Activated T-helper 1 cell treated with anti-CD3 and anti-CD28 coated beads, Interleukin-2, amount 50 U/mL, for 16 hours (primary cell): ENCODE data around the gene COL4A2.
"Not testable (repeated sequence)": the region's sequence is repeated elsewhere in the genome, so short reads cannot be mapped to it uniquely, and the experiment has no call there.

Experiments used
- DNase-seq, 2 donors: peaks; one replicate each; pipeline ENCODE4 v3.0.0-alpha.2; 2020; ENCODE audit warnings: low read depth in 1 of 2, low spot score in 1 of 2

Gene COL4A2

GRCh38 chr13:110320645-110321044, 13.6 kb downstream of the COL4A2 start:
- DNase-seq = no peak

DNA sequence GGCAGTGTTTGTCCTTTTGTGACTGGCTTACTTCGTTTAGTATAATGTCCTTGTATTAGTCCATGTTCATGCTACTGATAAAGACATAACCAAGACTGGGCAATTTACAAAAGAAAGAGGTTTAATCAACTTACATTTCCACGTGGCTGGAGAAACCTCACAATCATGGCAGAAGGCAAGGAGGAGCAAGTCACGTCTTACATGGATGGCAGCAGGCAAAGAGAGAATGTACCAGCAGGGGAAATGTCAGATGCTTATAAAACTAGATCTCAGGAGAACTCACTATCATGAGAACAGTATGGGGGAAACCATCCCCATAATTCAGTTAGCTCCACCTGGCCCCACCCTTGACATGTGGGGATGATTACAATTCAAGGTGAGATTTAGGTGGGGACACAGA, 14.5 kb downstream of the COL4A2 start:
- DNase-seq = not testable (repeated sequence)

DNA sequence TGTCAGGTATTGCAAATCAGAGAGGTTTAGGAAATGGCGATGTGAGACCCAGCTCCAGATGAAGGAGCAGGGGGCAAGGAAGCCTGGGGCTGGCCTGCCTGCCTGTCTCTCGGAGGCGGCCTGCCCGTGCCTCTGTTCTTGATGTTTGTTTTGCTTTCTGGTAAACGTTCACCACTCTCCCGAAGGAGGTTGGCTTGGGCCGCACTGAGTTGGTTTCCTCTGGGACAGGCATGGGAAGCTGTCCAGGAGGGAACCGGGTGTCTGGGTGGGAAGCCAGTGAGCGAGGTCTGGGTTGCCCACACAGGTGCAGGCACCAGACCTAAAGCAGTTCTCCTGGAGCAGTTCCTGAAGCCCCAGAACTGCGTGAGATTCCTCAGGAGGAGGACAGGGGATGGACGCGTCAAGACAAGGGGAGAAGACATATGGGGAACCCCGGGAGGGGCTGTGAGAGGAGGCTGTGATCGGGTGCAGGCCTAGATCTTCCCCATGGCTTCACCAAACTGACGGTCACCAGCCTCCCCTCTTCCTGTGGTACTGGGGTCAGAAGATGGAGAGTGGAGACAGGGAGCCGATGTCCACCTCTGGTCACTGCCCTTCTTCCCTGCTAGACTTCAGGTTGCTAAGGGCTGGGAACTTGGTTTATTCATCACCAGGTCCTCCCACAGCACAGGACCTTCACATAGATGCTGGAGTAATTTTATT, 15.2 kb downstream of the COL4A2 start:
- no peak for DNase-seq

DNA sequence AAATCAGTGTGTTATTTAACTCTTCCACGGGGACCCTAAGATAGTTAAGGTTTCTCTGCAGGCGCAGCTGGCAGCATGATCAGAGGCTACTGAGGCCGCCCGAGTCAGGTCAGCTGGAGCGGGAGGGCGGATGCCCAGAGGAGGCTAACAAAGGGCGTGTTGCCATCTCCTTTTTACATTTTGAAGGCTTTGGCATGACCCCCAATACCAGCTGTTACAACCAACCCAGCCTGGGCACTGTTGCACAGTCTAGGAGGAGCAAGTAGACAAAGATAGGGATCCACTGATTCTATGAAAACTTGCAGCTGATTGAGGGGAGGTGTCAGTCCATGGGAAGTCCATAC, 15.7 kb downstream of the COL4A2 start:
- no peak for DNase-seq

DNA sequence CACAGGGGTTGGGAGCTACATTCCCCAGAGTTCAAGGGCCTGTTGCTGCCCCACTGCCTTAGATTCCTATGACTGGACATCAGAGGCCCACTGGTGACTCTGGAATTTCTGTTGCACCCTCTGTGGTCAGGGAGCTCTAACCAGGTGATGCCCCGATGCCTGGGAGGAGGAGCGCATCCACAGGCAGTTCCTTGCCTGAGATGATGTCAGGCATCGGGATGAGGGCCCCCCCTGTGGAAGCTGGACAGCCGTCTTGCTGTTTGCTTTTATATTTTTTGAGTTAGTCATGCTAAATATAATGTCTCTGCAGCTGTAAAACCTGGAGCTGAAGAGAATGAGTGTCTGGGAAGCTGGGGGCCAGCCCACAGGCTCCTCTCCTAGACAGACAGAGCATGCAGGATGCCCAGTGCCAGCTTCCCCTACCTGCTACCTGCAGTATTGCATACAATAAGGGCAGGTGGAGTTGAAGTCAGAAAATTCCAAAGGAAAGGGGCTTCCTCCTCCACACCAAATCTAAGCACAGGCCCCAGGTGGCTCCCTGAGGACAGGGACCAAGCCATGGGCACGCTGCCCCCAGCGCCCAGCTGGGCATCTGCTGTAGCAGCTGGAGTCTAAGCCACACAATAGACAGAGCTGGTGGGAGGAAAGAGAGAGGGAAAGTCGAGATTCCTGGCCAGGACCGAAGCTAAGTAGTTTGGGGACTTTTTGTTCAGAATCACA, 16.2 kb downstream of the COL4A2 start:
- no peak for DNase-seq

DNA sequence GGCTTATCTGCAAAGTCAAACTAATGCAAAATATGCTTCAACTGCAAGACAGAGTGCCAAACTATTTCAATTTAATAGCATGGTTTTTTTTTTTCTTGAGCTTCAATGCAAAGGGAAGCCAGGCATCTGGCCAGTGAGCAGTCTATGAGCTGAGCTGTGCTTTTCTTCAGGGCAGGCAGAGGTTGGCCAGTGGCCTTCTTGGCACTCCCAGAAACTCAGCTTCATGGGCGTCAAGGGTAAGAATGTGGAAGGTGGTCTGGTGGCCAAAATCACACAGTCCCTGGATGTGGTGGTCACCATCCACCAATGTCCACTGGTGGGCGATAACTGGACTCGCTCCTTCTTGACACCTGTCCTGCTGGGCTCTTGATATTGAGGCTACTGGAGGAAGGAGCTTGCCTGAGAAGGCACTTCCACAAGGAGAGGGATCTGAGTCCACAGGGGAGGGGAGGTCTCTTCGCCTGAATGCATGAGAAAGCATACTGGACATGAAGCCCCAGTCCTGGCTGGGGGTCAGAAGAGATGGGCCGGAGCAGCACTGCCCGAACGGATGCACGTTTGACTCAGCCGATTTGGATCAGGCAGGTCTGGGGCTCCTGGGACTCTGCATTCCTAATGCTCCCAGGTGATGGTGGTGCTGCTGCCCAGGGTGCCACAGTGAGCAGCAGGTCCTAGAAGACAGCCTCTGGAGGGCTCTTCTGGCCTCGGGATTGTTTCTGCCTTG, 17.1 kb downstream of the COL4A2 start:
- no peak for DNase-seq

DNA sequence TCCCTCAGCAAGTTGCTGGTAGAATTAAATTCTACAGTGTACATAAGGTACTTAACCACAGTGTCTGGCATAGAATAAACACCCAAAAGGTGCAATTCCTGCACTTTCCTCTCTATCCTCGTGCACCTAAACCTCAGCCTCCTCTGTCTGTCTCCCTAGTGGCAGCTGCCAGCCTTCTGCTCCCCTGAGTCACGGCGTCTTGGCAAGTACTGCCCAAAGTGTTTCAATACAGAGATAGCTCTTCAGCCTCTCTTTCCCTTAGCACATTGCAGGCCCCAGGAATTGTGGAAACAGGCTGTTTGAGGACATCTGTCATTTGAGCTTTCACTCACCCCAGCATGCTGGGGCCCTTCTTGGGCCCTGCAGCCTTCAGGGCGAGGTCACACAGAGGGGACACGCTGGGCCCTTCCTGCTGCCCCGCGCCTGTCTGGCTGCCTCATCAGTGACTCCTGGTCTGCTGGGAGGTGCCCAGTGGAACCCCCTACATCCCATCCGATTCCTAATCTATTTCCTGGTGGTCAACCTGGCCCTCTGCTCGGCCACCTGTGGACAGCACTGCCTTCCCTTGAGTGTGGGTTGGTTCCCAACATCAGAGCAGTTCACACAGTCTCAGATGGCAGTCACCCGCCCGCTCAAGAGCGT, 19.3 kb downstream of the COL4A2 start:
- DNase-seq = no peak

DNA sequence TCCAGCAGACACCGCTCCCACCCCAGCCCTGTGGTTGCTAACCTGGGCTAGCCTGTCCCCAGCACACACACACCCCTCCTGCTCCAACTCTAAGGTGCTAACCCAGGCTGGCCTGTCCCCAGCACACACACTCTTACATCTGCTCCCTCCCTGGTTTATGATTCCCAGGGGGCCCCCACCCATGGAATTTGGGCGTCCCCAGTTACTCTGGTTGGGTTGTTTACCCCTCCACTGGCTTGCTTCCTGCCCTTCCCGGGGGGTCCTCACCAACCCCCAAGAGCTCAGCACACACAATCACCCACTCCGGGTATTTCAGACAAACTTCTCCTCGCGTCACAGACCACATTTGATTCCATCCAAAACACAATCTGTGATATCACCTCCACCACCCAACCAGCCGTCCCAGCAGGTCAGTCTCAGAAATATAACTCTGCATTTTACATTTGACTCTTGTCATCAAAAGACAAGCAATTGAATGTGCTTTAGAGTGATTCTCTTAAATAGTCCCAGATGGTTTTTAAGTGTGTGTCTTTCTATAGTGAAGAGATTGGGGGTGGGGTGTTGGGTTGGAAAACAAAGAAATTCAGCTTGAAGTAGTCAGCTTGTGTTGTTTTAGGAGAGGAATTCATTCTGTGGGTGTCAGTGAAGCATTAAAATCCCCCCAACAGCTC, 20.1 kb downstream of the COL4A2 start:
- no peak for DNase-seq

- no peak for DNase-seq
These were observed 21.5 kb downstream of the COL4A2 start for GRCh38 chr13:110328573-110328972.

GRCh38 chr13:110329258-110329657, 22.2 kb downstream of the COL4A2 start:
- no peak for DNase-seq

GRCh38 chr13:110329798-110330461, 22.8 kb downstream of the COL4A2 start:
- no peak for DNase-seq

DNA sequence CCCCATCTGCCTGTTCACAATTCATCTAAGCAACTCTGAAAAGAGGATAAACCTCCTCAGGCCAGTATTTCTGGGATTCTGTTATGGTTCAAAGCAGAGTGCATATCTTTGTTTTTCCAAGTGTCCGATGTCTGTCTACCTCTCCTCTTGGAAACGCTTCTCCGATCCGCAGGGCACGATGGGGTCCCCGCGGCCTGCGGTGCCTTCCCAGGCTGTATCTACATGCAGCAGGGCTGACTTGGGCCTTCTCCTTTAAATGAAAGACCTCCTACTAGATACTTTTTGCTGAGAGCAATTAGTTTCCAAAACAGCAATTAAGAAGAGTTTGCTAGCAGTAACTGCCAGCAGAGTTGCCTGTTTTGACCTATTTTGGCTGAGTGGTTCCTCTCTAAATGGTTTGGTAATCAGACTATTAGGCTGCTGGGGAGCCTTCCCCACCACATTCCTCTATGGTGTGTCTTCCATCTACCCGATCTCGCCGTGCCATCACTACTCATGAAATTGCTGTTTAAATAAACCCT, 23.5 kb downstream of the COL4A2 start:
- DNase-seq = no peak

DNA sequence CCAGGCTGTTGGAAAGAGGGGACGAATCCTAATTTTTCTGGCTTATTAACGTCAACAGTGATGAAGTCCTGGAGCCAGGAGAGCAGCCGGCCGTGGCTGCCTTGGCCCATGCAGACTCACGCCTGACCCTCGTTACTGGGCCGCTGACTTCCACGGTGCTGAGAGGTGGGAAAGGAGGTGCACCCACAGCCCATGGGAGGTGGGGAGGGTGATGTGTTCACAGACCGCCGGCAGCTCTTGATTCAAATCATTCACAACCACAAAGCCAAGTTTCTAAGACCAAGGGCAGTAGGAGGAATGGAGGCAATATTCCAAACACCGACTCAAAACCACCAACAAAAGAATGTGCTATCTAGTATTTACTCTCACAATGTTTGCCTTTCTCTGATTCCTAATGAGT, 24.3 kb downstream of the COL4A2 start:
- DNase-seq = no peak

DNA sequence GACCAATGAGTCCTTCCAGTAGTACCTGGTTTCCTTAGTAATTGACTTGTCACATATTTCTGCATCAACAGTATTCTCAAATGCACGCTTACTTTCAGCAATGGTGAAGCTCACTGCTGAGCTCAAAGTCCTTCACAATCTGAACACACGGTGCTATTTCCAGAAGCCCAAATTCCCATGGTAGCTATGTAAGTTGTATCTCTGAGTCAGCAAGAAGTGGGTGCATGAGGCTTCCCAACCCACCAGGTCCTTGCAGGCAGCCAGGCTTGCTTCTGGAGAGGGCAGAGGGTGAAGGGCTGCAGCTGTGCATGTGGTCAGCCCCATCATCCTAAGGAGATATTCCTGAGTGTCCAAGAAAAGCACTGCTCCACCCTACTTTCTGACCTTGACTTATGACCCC, 25.7 kb downstream of the COL4A2 start:
- no peak for DNase-seq

- DNase-seq = no peak
These were observed 26.8 kb downstream of the COL4A2 start for GRCh38 chr13:110333837-110334236.

GRCh38 chr13:110334256-110334655, 27.2 kb downstream of the COL4A2 start:
- DNase-seq = no peak

DNA sequence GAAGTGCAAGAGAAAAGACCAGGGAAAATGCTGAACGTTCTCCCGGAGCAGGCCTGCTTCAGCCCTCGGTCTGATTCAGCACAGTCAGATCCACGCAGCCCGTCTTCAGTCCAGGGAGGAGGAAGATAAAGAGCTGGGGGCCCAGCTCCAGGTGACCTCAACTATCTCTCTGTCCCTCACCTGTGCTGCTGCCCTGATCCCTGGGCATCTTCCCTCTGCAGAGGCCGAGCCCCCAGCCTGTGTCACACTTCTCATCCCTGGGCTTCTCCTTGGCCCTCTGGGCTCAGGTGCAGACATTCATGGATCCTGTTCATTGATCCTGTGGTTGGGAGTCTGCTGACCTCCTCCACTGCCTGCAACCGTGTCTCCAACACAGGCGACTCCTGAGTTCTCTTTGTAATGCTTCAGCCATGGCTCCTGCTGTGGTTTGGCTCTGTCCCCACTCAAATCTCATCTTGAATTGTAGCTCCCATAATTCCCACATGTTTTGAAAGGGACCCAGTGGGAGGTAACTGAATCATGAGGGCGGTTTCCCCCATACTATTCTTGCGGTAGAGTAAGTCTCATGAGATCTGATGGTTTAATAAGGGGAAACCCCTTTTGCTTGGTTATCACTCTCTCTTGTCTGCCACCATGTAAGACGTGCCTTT, 27.9 kb downstream of the COL4A2 start:
- no peak for DNase-seq

DNA sequence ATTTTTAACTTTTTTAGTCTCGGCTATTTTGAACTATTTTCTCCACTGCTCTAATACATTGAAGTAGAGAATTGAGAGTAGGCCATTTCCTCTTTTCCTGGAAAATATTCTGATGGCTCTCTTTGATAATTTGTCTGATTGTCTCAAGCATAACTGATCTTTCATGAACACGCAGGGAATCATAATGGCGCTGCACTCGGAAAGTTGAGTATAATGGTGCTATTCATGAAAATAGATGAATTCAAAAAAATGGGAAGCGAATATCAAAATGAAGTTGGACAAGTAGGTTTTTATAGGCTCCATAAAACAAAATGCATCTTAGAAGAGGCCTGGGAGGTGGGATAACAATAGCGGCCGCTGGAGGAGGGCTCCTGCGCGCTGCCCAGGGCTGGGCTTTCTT, 29.0 kb downstream of the COL4A2 start:
- no peak for DNase-seq

GRCh38 chr13:110336681-110337080, 29.6 kb downstream of the COL4A2 start:
- DNase-seq = no peak

DNA sequence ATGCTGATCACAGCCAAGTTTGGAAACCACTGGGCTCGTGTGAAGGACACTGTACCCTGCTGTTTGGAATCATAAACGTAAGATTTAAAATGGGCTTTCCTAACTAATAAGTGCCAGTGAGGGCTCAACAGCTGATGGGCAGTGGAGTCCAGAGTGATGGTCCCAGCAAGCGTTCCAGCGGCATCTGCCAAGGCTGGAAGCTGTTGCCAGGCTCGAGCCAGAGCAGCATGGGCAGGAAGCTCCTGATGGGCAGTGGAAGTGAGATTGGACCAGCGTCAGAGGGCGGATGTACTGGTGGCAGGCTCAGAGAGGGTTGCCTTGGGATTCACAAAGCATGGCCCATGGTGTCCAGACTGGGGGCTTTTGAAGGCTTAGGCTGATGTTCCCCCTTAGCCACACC, 30.2 kb downstream of the COL4A2 start:
- DNase-seq = no peak
